Natural killer cell (primary cell): ENCODE data around the gene SCGB1A1. TPM values are rescaled to one million over a fixed set of nuclear protein-coding genes. Genes with fewer than 3 reads are reported as not detected.

ENCODE experiments used
- ATAC-seq, 3 donors: fragments of 150-1000 bp in 2 of 3; fragments of 200-7000 bp in 1 of 3; cut with Tn5 transposase; 1 replicate in 1 of 3; 2 replicates in 2 of 3; pipeline ENCODE4 v1.10.0; 2021; ENCODE audit warnings: mild to moderate bottlenecking in 2 of 3, moderate library complexity in 2 of 3
- DNase-seq, 2 donors: peaks; one replicate each; pipeline versions ENCODE4 v3.0.0 to v3.0.0-alpha.2; 2013 to 2021; ENCODE audit warnings: mixed read lengths in 1 of 2
- H3K27ac ChIP-seq: one replicate; pipeline ENCODE4 v1.5.1; 2013; ENCODE audit warnings: mild to moderate bottlenecking, low read length
- H3K27me3 ChIP-seq: one replicate; pipeline ENCODE4 v1.6.1; 2013; ENCODE audit warnings: low read length; ENCODE audit not compliant: control insufficient read depth, insufficient read depth
- H3K36me3 ChIP-seq: one replicate; pipeline ENCODE4 v1.6.1; 2013; ENCODE audit warnings: low read length; ENCODE audit not compliant: control insufficient read depth, insufficient read depth
- H3K4me1 ChIP-seq: one replicate; pipeline ENCODE4 v1.6.1; 2013; ENCODE audit warnings: low read length; ENCODE audit not compliant: control insufficient read depth, insufficient read depth
- H3K4me3 ChIP-seq: one replicate; pipeline ENCODE4 v1.5.1; 2013; ENCODE audit warnings: low read length
- H3K9me3 ChIP-seq: one replicate; pipeline ENCODE4 v1.6.1; 2013; ENCODE audit warnings: low read length; ENCODE audit not compliant: control insufficient read depth, insufficient read depth
- H3K27ac Mint-ChIP-seq, 2 donors: one replicate each; pipeline ENCODE4 v1.8.0; 2022; ENCODE audit warnings: mild to moderate bottlenecking in 2 of 2, mixed read lengths in 2 of 2, moderate library complexity in 1 of 2
- H3K27me3 Mint-ChIP-seq, 2 donors: one replicate each; pipeline ENCODE4 v1.8.0; 2022; ENCODE audit warnings: low read depth in 2 of 2, mixed read lengths in 2 of 2
- H3K36me3 Mint-ChIP-seq: one replicate; pipeline ENCODE4 v1.8.0; 2022; ENCODE audit warnings: mixed read lengths
- H3K4me1 Mint-ChIP-seq, 2 donors: one replicate each; pipeline ENCODE4 v1.8.0; 2022; ENCODE audit warnings: mixed read lengths in 2 of 2
- H3K4me3 Mint-ChIP-seq: one replicate; pipeline ENCODE4 v1.8.0; 2022; ENCODE audit warnings: mild to moderate bottlenecking, moderate library complexity, mixed read lengths
- H3K9me3 Mint-ChIP-seq, 2 donors: one replicate each; pipeline ENCODE4 v1.8.0; 2022; ENCODE audit warnings: mixed read lengths in 2 of 2
- WGBS: methylation state at CpG from one replicate; pipeline ENCODE4 v1.1.7; 2013; ENCODE audit warnings: missing lambda C conversion rate; ENCODE audit not compliant: insufficient coverage; 5-methylcytosine and 5-hydroxymethylcytosine counted together
- intact Hi-C: fragments of 100-400 bp; cut with micrococcal nuclease; formaldehyde crosslinking; loops from one replicate; pipeline ENCODE4 v1.14.2; 2022
- total RNA-seq, 4 donors: library from RNA; stranded (reverse); fragments of 120-200 nt in 1 of 4; gene quantifications; one replicate each; pipeline versions ENCODE4 v1.2.3 to v1.2.4, GENCODE V29; 2013 to 2022
- TF ChIP-seq, protein P1 (sequence below): fragments of 200-600 bp; IDR thresholded peaks from one replicate; pipeline ENCODE4 v1.8.0; 2022; ENCODE audit warnings: antibody characterized with exemption

Gene SCGB1A1
- total RNA-seq, 3 donors from 2014 or later (not counting 1 experiment from before 2014, with no cell fraction given) = not detected

- no peak overlapping the region for H3K27ac ChIP-seq
- no peaks in the 10 kb centered on the region for H3K27me3 Mint-ChIP-seq
- no peak for DNase-seq
- H3K4me3 ChIP-seq = no peak overlapping the region
- TF ChIP-seq, protein P1, sequence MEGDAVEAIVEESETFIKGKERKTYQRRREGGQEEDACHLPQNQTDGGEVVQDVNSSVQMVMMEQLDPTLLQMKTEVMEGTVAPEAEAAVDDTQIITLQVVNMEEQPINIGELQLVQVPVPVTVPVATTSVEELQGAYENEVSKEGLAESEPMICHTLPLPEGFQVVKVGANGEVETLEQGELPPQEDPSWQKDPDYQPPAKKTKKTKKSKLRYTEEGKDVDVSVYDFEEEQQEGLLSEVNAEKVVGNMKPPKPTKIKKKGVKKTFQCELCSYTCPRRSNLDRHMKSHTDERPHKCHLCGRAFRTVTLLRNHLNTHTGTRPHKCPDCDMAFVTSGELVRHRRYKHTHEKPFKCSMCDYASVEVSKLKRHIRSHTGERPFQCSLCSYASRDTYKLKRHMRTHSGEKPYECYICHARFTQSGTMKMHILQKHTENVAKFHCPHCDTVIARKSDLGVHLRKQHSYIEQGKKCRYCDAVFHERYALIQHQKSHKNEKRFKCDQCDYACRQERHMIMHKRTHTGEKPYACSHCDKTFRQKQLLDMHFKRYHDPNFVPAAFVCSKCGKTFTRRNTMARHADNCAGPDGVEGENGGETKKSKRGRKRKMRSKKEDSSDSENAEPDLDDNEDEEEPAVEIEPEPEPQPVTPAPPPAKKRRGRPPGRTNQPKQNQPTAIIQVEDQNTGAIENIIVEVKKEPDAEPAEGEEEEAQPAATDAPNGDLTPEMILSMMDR = no peak
- no peak for ATAC-seq
- peaks cover 21% of the 10 kb centered on the region for H3K4me1 ChIP-seq
- 92% methylated on average over 5 of the region's 5 CpGs for WGBS
- H3K36me3 Mint-ChIP-seq = no peaks in the 10 kb centered on the region
- H3K4me3 Mint-ChIP-seq = no peak overlapping the region
- no peaks in the 10 kb centered on the region for H3K27me3 ChIP-seq
- no peaks in the 10 kb centered on the region for H3K36me3 ChIP-seq
- peaks cover 10 to 18% of the 10 kb centered on the region in 2 donors for H3K4me1 Mint-ChIP-seq
- H3K27ac Mint-ChIP-seq = no peak overlapping the region
- no peaks in the 10 kb centered on the region for H3K9me3 Mint-ChIP-seq
- intact Hi-C loops = no loop called here
- H3K9me3 ChIP-seq = no peaks in the 10 kb centered on the region
Measured at GRCh38 chr11:62404901-62405300, 13.9 kb upstream of the SCGB1A1 start.

GRCh38 chr11:62406034-62406433 lies 12.8 kb upstream of the SCGB1A1 start:
- no peaks in the 10 kb centered on the region for H3K9me3 Mint-ChIP-seq
- Histone ChIP-seq H3K9me3 (no peaks in the 10 kb centered on the region), H3K4me1 (peaks cover 21% of the 10 kb centered on the region), H3K27me3 (no peaks in the 10 kb centered on the region), H3K4me3 (no peak overlapping the region), H3K36me3 (no peaks in the 10 kb centered on the region), H3K27ac (no peak overlapping the region)
- intact Hi-C loops = no loop called here
- peaks cover 10 to 18% of the 10 kb centered on the region in 2 donors for H3K4me1 Mint-ChIP-seq
- H3K27me3 Mint-ChIP-seq = no peaks in the 10 kb centered on the region
- ATAC-seq = no peak
- DNase-seq = no peak
- no peaks in the 10 kb centered on the region for H3K36me3 Mint-ChIP-seq
- no peak overlapping the region for H3K27ac Mint-ChIP-seq
- TF ChIP-seq, protein P1 = no peak
- no peak overlapping the region for H3K4me3 Mint-ChIP-seq
- WGBS = 88% methylated on average over 4 of the region's 4 CpGs

GRCh38 chr11:62409831-62410230 lies 9.0 kb upstream of the SCGB1A1 start:
- intact Hi-C loops = no loop called here
- ATAC-seq = no peak
- Histone ChIP-seq H3K27ac (no peak overlapping the region), H3K4me1 (no peaks in the 10 kb centered on the region), H3K27me3 (no peaks in the 10 kb centered on the region), H3K9me3 (no peaks in the 10 kb centered on the region), H3K36me3 (no peaks in the 10 kb centered on the region), H3K4me3 (no peak overlapping the region)
- WGBS = 95% methylated on average over 8 of the region's 8 CpGs
- Mint-ChIP-seq H3K27ac (no peak overlapping the region), H3K36me3 (no peaks in the 10 kb centered on the region), H3K4me3 (no peak overlapping the region), H3K4me1 (no peaks in the 10 kb centered on the region), H3K27me3 (no peaks in the 10 kb centered on the region), H3K9me3 (no peaks in the 10 kb centered on the region)
- DNase-seq = no peak
- TF ChIP-seq, protein P1 = no peak

DNA sequence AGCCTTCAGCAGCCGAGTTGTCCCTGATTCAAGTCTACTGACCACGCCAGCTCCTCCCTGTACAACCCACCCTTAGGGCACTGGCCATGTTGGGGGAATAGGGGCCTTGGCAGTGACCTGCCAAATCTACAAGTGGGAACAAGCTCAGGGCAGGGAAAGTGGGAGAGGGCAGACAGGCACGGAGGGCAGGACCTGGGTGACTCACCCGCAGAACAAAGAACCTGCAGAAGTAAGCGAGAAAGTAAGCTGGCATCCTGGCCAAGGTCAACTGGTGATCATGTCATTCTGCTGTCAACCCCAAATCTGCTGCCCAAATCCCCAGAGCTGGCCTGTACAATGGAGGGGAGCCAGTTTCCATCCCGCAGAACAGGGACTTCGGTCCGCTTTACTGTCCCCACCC lies 7.9 kb upstream of the SCGB1A1 start:
- no peaks in the 10 kb centered on the region for H3K9me3 ChIP-seq
- no peaks in the 10 kb centered on the region for H3K27me3 ChIP-seq
- DNase-seq = no peak
- Mint-ChIP-seq H3K27me3 (peaks cover 0 to 3% of the 10 kb centered on the region in 2 donors), H3K9me3 (no peaks in the 10 kb centered on the region), H3K4me3 (no peak overlapping the region), H3K27ac (no peak overlapping the region), H3K36me3 (no peaks in the 10 kb centered on the region), H3K4me1 (no peaks in the 10 kb centered on the region)
- no peak overlapping the region for H3K27ac ChIP-seq
- no peaks in the 10 kb centered on the region for H3K36me3 ChIP-seq
- intact Hi-C loops = no loop called here
- TF ChIP-seq, protein P1 = no peak
- 85% methylated on average over 8 of the region's 8 CpGs for WGBS
- no peak for ATAC-seq
- H3K4me1 ChIP-seq = no peaks in the 10 kb centered on the region
- H3K4me3 ChIP-seq = no peak overlapping the region
